ENCODE measurements around the gene SNAI3.

DNA sequence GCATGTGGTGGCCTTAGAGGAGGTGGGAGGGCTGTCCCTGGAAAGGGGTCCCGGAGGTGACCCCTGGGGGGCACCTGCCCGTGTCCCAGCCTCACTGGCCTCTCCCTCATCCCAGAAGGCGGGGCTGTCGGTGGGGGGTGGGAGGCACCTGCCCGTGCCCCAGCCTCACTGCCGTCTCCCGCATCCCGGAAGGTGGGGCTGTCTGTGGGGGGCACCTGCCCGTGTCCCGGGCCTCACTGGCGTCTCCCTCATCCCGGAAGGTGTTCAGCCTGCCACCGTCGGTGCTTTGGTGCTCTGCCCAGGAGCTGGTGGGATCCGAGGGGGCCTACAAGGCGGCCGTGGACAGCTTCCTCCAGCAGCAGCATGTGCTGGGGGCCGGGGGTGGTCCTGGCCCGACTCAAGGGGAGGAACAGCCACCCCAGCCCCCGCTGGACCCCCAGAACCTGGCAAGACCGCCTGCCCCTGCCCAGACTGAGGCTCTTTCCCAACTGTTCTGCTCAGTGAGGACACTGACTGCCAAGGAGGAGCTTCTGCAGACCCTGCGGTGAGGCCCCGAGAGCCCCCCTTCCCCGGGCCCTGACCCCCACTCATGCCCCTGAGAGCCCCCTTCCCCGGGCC, 26.2 kb upstream of the SNAI3 start:
- TF ChIP-seq, protein P1, sequence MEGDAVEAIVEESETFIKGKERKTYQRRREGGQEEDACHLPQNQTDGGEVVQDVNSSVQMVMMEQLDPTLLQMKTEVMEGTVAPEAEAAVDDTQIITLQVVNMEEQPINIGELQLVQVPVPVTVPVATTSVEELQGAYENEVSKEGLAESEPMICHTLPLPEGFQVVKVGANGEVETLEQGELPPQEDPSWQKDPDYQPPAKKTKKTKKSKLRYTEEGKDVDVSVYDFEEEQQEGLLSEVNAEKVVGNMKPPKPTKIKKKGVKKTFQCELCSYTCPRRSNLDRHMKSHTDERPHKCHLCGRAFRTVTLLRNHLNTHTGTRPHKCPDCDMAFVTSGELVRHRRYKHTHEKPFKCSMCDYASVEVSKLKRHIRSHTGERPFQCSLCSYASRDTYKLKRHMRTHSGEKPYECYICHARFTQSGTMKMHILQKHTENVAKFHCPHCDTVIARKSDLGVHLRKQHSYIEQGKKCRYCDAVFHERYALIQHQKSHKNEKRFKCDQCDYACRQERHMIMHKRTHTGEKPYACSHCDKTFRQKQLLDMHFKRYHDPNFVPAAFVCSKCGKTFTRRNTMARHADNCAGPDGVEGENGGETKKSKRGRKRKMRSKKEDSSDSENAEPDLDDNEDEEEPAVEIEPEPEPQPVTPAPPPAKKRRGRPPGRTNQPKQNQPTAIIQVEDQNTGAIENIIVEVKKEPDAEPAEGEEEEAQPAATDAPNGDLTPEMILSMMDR (IDR thresholded peaks at IDR 0.05; ENCODE audit: insufficient read depth, low read length, poor library complexity, severe bottlenecking): no peak
- TF ChIP-seq EZH2phosphoT487 (conservative IDR thresholded peaks at IDR 0.05; ENCODE audit: low read length): no peak

All from SU-DHL-6 (cell line).